GM20000 (cell line): ENCODE results near the gene TFEB.

ENCODE experiments used
- DNase-seq: peaks from one replicate; pipeline ENCODE4 v3.0.0; 2012; ENCODE audit warnings: low spot score
- TF ChIP-seq, protein P1 (sequence below): IDR thresholded peaks from 2 replicates; pipeline ENCODE4 v1.5.1; 2012; ENCODE audit warnings: mild to moderate bottlenecking, control low read depth; ENCODE audit errors: extremely low read depth, missing control alignments

The TFEB gene

DNA sequence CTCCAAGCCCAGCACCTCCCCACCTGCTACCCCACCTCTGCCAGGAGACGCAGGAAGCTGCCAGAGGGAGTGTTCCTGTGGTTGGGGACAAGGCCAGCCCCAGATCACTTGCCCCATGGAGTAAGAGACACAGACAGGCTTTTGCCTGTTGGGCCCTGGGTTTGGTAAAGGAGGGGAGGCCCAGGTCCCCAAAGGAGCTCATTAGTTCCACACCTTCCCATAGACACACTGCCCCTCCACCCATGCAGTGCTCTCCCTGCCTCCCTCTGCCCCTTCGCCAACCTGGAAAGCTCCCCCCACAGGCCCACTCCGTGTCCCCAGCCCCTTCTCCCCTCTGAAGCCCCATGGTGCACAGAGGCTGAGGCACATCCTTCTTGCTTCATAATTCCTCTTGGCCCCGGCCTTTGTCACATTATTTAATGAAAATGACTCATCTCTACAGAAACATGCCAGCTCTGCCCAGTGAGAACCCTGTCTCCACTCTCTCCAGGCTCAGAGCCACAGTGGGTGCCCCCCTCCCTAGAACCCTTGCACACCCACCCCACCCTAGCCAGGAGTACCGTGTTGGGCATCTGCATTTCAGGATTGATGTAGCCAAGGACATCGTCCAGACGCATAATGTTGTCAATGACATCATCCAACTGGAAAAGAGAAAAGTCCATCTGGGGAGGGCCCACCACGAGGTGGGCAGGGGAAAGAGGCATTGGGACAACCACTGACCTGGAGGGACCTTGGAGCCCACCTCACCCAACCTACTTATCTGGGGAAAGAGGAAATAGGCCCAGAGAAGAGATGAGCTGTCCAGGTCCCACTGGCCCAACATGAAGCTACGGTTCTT is 46.0 kb downstream of the TFEB start:
- no peak for DNase-seq

DNA sequence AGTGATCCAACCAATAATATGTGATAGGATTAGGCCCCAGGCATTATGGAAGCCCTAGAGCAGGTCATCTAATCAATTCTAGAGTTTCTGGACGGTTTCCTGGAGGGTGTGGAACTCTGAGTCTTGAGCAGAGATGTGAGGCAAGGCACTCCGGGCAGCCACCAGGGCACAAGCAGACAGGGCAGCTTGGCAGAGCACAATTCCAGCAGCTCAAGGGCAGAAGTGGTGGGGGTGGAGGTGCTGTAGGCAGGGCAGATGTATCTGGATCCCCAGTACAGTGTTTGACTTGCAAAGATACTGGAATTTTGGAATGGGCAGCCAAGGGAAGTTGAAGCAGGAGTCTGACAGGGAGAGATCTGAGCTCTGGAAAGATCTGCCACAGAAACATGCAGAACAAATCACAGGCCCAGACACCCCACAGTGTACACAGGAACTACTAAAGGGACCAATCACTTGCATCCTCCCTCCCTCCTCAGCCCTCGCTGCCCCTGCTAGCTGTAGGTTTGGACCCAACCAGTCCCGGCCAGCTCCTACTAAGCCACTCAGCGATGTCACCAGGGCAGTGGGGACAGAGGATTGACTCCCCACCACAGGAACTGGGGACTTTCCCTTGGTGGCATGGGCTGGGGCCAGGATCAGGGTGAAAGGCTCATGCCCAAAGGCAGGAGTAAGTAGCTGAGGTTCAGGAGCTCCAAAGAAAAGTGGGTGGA is 47.0 kb downstream of the TFEB start:
- TF ChIP-seq, protein P1, sequence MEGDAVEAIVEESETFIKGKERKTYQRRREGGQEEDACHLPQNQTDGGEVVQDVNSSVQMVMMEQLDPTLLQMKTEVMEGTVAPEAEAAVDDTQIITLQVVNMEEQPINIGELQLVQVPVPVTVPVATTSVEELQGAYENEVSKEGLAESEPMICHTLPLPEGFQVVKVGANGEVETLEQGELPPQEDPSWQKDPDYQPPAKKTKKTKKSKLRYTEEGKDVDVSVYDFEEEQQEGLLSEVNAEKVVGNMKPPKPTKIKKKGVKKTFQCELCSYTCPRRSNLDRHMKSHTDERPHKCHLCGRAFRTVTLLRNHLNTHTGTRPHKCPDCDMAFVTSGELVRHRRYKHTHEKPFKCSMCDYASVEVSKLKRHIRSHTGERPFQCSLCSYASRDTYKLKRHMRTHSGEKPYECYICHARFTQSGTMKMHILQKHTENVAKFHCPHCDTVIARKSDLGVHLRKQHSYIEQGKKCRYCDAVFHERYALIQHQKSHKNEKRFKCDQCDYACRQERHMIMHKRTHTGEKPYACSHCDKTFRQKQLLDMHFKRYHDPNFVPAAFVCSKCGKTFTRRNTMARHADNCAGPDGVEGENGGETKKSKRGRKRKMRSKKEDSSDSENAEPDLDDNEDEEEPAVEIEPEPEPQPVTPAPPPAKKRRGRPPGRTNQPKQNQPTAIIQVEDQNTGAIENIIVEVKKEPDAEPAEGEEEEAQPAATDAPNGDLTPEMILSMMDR, result no peak
- no peak for DNase-seq

More for the DNA sequence above, 46.0 kb downstream of the TFEB start:
- TF ChIP-seq, protein P1, result no peak

DNA sequence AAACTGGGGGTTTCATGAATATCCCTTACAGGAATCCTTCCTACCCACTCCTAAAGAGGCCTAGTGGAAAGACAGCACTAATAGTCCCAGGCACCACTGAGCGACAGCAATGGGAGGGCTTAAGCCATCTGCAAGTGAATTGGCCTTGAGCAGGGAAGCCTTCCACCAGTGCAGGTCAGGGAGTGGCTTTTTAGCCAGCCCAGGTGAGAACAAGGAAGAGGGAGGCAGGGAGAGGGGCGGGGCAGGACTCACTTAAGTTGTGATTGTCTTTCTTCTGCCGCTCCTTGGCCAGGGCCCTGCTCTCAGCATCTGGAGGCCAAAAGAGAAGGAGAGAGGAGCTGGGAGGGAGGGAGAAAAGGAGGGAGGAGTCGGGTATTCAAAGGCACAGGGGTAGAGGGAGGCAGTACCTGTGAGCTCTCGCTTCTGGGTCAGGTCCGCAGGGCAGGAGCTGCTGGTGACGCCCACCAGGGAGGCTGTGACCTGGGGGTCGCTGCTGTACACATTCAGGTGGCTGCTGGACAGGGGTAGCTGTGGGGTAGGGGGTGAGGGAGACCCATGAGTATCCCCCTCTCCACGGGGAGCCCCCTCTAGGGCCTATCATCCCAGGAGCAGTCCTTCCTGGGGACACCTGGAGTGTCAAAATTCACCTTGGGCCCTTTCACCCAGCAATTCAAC is 47.8 kb downstream of the TFEB start:
- TF ChIP-seq, protein P1, result no peak
- DNase-seq, result no peak

DNA sequence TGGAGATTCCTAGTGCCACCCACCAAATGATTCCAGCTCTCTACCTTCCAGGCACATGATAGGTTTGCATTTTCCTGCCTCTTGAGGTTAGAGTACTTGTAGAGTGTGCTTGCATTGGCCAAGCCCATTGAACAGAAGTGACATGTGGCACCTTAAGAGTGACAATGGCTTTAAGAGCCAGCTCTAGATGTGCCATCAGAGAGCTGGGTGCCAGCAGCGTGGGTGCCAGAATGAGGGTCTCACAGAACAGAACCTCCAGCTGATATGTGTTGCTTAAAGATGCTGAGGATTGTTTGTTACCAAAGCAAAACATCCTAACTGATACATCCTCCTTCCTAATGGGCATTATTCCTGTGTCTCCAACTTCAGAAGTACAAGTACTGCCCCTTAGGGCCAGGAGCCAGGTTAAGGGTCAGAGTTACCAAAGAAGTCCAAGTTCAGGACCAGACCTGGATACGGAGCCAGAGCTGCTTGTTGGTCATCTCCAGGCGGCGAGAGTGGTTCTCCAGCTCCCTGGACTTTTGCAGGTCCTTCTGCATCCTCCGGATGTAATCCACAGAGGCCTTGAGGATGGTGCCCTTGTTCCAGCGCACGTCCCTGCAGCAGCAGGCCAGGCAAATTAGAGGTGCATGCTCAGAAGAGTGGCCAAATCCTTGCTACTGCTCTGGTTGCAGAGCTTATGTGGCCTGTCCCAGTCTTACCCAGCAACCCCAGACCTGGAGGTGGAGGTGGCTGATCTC is 49.6 kb downstream of the TFEB start:
- DNase-seq, result no peak
- TF ChIP-seq, protein P1, result no peak

DNA sequence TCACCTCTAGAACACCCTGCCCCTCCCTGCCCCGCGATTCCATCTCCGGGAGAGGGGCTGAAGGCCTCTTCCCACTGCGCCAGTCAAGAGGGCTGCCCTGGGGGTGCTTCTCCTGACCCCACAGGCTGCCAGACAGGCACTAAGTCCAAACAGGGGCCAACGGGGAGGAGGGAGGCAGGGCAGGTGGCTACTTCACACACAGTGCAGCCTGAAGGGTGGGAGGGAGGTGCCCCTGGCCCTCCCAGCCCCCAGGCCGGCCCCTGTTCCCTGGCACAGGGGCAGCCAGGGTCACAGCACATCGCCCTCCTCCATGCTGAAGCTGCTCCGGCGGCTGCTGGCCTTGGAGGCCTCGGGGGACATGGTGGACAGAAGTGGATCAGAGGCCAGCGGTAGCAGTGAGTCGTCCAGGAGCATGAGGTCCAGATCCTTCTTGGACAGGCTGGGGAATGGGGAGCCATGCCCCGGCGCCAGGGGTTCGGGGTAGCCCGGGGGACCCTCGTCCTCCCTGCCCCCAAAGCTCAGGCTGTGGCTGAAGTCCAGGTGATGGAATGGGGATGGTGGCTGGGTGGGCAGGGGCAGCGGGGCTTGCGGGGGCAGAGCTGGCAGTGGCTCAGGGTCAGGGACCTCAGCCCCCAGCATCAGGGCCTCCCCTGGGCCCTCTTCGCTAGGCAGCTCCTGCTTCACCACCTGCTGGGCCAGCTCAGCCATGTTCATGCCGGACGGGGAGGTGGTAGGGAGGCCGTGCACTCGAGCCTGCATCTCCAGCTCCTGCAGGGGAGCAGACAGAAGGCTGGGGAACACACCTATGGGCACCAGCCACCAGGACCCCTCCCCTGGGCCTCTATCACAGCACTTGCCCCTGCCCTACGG is 50.9 kb downstream of the TFEB start:
- TF ChIP-seq, protein P1, result no peak

DNA sequence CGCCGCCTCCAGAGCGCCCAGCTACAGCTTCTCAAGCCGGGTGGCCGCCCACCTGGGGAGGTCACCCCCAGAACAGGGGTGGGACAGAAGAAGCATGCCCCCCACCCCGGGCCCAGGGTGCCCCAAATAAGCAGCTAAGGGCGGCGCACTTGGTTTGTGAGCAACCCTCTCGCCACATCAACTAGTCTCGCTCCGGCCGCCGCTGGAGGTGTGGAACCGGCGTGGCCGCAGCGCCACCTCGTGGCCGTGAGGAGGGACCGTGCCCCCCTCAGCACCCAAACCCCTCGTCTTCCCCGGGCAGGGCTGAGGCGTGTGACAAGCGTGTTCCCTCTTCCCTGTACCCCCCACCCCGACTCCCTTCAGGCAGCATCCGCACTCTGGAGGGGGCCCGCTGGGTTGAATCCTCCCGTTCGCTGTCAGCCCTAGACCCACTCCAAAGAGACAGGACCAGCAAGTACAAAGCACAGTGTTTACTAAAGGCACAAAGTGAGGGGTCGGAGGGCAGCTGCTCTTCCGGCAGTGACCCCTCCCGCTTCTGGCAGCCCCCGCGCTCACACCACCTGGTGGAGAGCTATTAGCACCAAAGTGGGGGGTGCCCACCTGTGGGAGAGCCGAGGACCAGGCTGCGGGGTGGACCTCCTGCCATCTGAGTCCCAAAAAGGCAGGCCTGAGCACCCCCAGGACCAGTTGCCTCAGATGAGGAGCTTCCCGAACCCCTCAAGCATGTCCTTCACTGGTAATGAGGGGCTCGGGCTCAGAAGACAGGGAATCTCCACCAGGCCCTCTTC is 51.7 kb downstream of the TFEB start:
- DNase-seq, result peak; percentile 90

More for the DNA sequence above, 50.9 kb downstream of the TFEB start:
- no peak for DNase-seq

More for the DNA sequence above, 51.7 kb downstream of the TFEB start:
- TF ChIP-seq, protein P1, result peak; percentile 94
